ENCODE data around the gene INSR.

INSR gene

GRCh38 chr19:7098701-7099596, 195.3 kb downstream of the INSR start:
- DNase-seq: peak; percentile 72 to 100 (median 91)

- DNase-seq: no peak
These were observed 196.1 kb downstream of the INSR start for GRCh38 chr19:7098096-7098495.

- DNase-seq: no peak
These were observed 205.2 kb downstream of the INSR start for GRCh38 chr19:7088999-7089398.

- no peak for DNase-seq
These were observed 210.9 kb downstream of the INSR start for GRCh38 chr19:7083076-7083956.

- DNase-seq: no peak
These were observed 216.2 kb downstream of the INSR start for GRCh38 chr19:7078008-7078407.

- DNase-seq: no peak
These were observed 218.1 kb downstream of the INSR start for GRCh38 chr19:7076151-7076550.

- no peak for DNase-seq
These were observed 219.4 kb downstream of the INSR start for GRCh38 chr19:7074705-7075282.

GRCh38 chr19:7072541-7072940, 221.7 kb downstream of the INSR start:
- no peak for DNase-seq

- no peak for DNase-seq
These were observed 224.3 kb downstream of the INSR start for GRCh38 chr19:7069904-7070226.

- DNase-seq: peak; percentile 65 to 100 (median 96)
These were observed 224.9 kb downstream of the INSR start, which contains the start of gene ZNF557 for GRCh38 chr19:7069042-7069903. Gene ZNF557 (plus strand): TSS chr19:7069703. CDS start chr19:7075075, 5,372 bp downstream.

- no peak for DNase-seq
These were observed 225.6 kb downstream of the INSR start for GRCh38 chr19:7068599-7068998.

- no peak for DNase-seq
These were observed 226.5 kb downstream of the INSR start for GRCh38 chr19:7067716-7068115.

GRCh38 chr19:7067122-7067521, 227.1 kb downstream of the INSR start:
- peak in 2 of 51 donors; percentile 0 to 2 for DNase-seq

GRCh38 chr19:7063764-7064418, 230.3 kb downstream of the INSR start:
- no peak for DNase-seq

- no peak for DNase-seq
These were observed 230.9 kb downstream of the INSR start for GRCh38 chr19:7063339-7063738.
